Smooth muscle cell (in vitro differentiated cells): ENCODE measurements around the gene POLR2A. TPM values are rescaled to one million over a fixed set of nuclear protein-coding genes. Genes with fewer than 3 reads are reported as not detected.

Source experiments
- DNase-seq: peaks from one replicate; lab custom pipeline; 2025; ENCODE audit not compliant: unreplicated experiment; lab: John Stamatoyannopoulos, UW
- H2AFZ ChIP-seq: fragments of 200-600 bp; sonication (generic); 2 replicates; pipeline ENCODE4 v1.6.0; 2016; ENCODE audit warnings: antibody characterized with exemption, low read depth, mild to moderate bottlenecking
- H3F3A ChIP-seq: fragments of 200-600 bp; sonication (generic); 2 replicates; pipeline ENCODE4 v1.6.0; 2017; ENCODE audit warnings: antibody characterized with exemption, low read depth
- H3K27ac ChIP-seq: fragments of 200-600 bp; sonication (generic); 2 replicates; pipeline ENCODE4 v1.5.1; 2016; ENCODE audit warnings: low read depth, mild to moderate bottlenecking
- H3K27me3 ChIP-seq: fragments of 200-600 bp; sonication (generic); 2 replicates; pipeline ENCODE4 v1.6.1; 2016; ENCODE audit warnings: low read depth, mild to moderate bottlenecking
- H3K36me3 ChIP-seq: fragments of 200-600 bp; sonication (generic); 2 replicates; pipeline ENCODE4 v1.5.1; 2016; ENCODE audit warnings: low read depth
- H3K4me1 ChIP-seq: fragments of 200-600 bp; sonication (generic); 2 replicates; pipeline ENCODE4 v1.5.1; 2016; ENCODE audit warnings: low read depth
- H3K4me2 ChIP-seq: fragments of 200-600 bp; sonication (generic); 2 replicates; pipeline ENCODE4 v1.6.0; 2016; ENCODE audit warnings: mild to moderate bottlenecking
- H3K4me3 ChIP-seq: fragments of 200-600 bp; sonication (generic); 2 replicates; pipeline ENCODE4 v1.5.1; 2016; ENCODE audit warnings: mild to moderate bottlenecking
- H3K79me2 ChIP-seq: fragments of 200-600 bp; sonication (generic); 2 replicates; pipeline ENCODE4 v1.6.0; 2016; ENCODE audit warnings: low read depth, mild to moderate bottlenecking
- H3K9ac ChIP-seq: fragments of 200-600 bp; sonication (generic); 2 replicates; pipeline ENCODE4 v1.6.0; 2016; ENCODE audit warnings: low read depth
- H3K9me3 ChIP-seq: fragments of 200-600 bp; sonication (generic); replicated peaks from 2 replicates; pipeline ENCODE4 v1.5.1; 2016; ENCODE audit warnings: low read depth
- H4K20me1 ChIP-seq: fragments of 200-600 bp; sonication (generic); 2 replicates; pipeline ENCODE4 v1.6.0; 2016; ENCODE audit warnings: low read depth
- WGBS: methylation state at CpG from one replicate; pipeline ENCODE4 v1.1.7; 2016; ENCODE audit warnings: low lambda C conversion rate; 5-methylcytosine and 5-hydroxymethylcytosine counted together
- polyA plus RNA-seq: library from polyadenylated mRNA; unstranded; fragments of >200 nt; fragmentation: Nextera tagmentation; extraction: Ambion mirVana; gene quantifications from 2 replicates; pipeline ENCODE4 v1.2.1, GENCODE V29; 2016
- total RNA-seq: library from RNA; depleted of rRNA; stranded (reverse); fragments of >200 nt; gene quantifications from 2 replicates; pipeline ENCODE4 v1.2.3, GENCODE V29; 2014
- TF ChIP-seq, protein P1 (sequence below): fragments of 200-600 bp; sonication (generic); IDR thresholded peaks from 2 replicates; pipeline ENCODE4 v1.5.1; 2017; ENCODE audit warnings: borderline replicate concordance, mild to moderate bottlenecking, antibody characterized with exemption; ENCODE audit not compliant: insufficient read depth, poor library complexity, severe bottlenecking

Gene POLR2A
- total and polyA plus RNA-seq, 2 experiments from 2014 or later: 72.0 to 80.2 TPM

DNA sequence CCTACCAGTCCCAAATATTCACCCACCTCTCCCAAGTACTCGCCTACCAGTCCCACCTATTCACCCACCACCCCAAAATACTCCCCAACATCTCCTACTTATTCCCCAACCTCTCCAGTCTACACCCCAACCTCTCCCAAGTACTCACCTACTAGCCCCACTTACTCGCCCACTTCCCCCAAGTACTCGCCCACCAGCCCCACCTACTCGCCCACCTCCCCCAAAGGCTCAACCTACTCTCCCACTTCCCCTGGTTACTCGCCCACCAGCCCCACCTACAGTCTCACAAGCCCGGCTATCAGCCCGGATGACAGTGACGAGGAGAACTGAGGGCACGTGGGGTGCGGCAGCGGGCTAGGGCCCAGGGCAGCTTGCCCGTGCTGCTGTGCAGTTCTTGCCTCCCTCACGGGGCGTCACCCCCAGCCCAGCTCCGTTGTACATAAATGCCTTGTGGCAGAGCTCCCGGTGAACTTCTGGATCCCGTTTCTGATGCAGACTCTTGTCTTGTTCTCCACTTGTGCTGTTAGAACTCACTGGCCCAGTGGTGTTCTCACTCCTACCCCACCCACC, 29.8 kb downstream of the POLR2A start:
- Histone ChIP-seq H2AFZ (no peak overlapping the region), H3K9ac (no peak overlapping the region), H4K20me1 (no peaks in the 10 kb centered on the region), H3K27ac (no peak overlapping the region), H3F3A (no peaks in the 10 kb centered on the region), H3K4me2 (no peak overlapping the region), H3K27me3 (no peaks in the 10 kb centered on the region), H3K79me2 (no peaks in the 10 kb centered on the region), H3K9me3 (no peaks in the 10 kb centered on the region), H3K4me3 (no peak overlapping the region), H3K36me3 (peaks cover 9% of the 10 kb centered on the region), H3K4me1 (no peaks in the 10 kb centered on the region)
- DNase-seq: no peak
- TF ChIP-seq, protein P1, sequence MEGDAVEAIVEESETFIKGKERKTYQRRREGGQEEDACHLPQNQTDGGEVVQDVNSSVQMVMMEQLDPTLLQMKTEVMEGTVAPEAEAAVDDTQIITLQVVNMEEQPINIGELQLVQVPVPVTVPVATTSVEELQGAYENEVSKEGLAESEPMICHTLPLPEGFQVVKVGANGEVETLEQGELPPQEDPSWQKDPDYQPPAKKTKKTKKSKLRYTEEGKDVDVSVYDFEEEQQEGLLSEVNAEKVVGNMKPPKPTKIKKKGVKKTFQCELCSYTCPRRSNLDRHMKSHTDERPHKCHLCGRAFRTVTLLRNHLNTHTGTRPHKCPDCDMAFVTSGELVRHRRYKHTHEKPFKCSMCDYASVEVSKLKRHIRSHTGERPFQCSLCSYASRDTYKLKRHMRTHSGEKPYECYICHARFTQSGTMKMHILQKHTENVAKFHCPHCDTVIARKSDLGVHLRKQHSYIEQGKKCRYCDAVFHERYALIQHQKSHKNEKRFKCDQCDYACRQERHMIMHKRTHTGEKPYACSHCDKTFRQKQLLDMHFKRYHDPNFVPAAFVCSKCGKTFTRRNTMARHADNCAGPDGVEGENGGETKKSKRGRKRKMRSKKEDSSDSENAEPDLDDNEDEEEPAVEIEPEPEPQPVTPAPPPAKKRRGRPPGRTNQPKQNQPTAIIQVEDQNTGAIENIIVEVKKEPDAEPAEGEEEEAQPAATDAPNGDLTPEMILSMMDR: no peak
- 95% methylated on average over 17 of the region's 17 CpGs for WGBS

DNA sequence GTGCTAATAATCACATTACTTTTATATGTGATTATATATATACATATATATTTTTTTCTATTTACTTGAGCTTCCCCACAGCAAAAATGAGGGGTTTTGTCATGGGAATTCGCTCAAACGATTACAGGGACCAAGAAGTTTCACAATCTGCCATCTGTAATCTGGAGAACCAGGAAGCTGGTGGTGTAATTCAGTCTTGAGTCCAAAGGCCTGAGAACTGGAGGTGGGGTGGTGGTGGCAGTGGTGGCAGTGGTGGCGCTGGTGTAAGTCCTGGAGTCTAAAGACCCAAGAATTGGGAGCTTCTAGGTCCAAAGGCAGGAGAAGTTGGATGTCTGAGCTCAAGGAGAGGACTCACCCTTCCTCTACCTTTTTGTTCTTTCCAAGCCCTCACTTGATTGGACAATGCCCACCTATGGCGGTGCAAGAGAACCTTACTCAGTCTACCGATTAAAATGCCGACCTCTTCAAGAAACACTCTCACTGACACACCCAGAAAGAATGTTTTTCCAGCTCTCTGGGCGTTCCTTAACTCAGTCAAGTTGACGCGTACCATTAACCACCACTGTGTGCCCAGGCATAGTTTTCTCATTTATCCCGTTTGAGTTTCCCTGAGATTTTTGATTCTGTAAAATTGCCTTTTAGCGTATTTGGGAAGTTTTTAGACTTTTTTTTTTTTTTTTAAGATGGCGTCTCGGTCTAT, 31.9 kb downstream of the POLR2A start:
- H3K79me2 ChIP-seq: no peaks in the 10 kb centered on the region
- H3K27me3 ChIP-seq: no peaks in the 10 kb centered on the region
- no peak for DNase-seq
- H3K4me1 ChIP-seq: no peaks in the 10 kb centered on the region
- no peaks in the 10 kb centered on the region for H3F3A ChIP-seq
- no peak overlapping the region for H3K4me3 ChIP-seq
- H3K9me3 ChIP-seq: no peaks in the 10 kb centered on the region
- 93% methylated on average over 13 of the region's 13 CpGs for WGBS
- H3K27ac ChIP-seq: no peak overlapping the region
- no peaks in the 10 kb centered on the region for H4K20me1 ChIP-seq
- no peak overlapping the region for H2AFZ ChIP-seq
- TF ChIP-seq, protein P1: no peak
- no peaks in the 10 kb centered on the region for H3K36me3 ChIP-seq
- no peak overlapping the region for H3K9ac ChIP-seq
- H3K4me2 ChIP-seq: no peak overlapping the region

DNA sequence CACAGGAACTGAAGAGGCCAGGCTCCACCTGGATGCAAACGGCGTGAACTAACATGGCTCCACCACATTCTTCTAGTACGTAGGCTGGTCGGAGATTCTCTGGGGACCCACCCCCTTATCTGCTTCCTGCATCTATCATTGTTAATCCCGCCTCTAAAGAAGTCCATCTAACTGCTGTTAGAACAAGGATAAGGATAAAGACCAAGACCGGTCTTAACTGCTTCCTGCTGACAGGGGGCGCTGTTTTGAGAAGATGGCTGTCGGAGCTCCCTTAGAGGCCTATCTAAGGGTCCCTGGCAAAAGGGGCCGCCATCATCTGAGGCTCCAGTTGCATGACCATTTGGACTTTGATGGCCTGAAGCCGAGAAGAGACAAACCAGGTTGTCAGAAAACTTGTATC, 38.9 kb downstream of the POLR2A start:
- H3K27ac ChIP-seq: no peak overlapping the region
- H2AFZ ChIP-seq: no peak overlapping the region
- no peaks in the 10 kb centered on the region for H3K4me1 ChIP-seq
- H3K9ac ChIP-seq: no peak overlapping the region
- TF ChIP-seq, protein P1: peak; percentile 37
- H3K4me3 ChIP-seq: no peak overlapping the region
- H3K4me2 ChIP-seq: no peak overlapping the region
- H3K79me2 ChIP-seq: no peaks in the 10 kb centered on the region
- H3K9me3 ChIP-seq: no peaks in the 10 kb centered on the region
- H3F3A ChIP-seq: no peaks in the 10 kb centered on the region
- no peak for DNase-seq
- H4K20me1 ChIP-seq: no peaks in the 10 kb centered on the region
- no peaks in the 10 kb centered on the region for H3K27me3 ChIP-seq
- 56% methylated on average over 10 of the region's 10 CpGs for WGBS
- no peaks in the 10 kb centered on the region for H3K36me3 ChIP-seq

DNA sequence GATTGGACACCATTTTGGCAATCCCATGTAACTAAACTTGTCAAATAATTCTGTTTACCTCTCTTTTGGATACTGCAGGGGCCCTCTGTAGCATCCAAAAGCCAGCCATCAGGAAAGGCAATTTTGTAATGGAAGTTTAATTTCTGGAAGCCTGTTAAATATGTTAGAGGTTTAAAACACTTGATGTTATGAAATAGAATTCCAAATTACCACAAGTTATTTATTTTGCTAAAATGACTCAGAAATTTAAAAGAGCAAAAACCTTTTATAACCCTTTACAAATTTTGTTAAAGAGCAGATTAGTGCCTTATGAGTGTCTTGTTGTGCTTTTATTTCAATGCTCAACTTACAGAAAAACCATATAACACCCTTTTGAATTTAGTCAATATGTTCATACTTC, 44.7 kb downstream of the POLR2A start:
- DNase-seq: no peak
- Histone ChIP-seq H3K36me3 (peaks cover 3% of the 10 kb centered on the region), H3K4me2 (no peak overlapping the region), H3F3A (no peaks in the 10 kb centered on the region), H4K20me1 (no peaks in the 10 kb centered on the region), H2AFZ (no peak overlapping the region), H3K79me2 (no peaks in the 10 kb centered on the region), H3K9me3 (peaks cover 4% of the 10 kb centered on the region), H3K4me3 (no peak overlapping the region), H3K27ac (no peak overlapping the region), H3K27me3 (no peaks in the 10 kb centered on the region), H3K4me1 (no peaks in the 10 kb centered on the region), H3K9ac (no peak overlapping the region)
- TF ChIP-seq, protein P1: no peak
